ENCODE results near the gene PES1.
"Not testable (repeated sequence)": the region's sequence is repeated elsewhere in the genome, so short reads cannot be mapped to it uniquely, and the experiment has no call there.

The PES1 gene

DNA sequence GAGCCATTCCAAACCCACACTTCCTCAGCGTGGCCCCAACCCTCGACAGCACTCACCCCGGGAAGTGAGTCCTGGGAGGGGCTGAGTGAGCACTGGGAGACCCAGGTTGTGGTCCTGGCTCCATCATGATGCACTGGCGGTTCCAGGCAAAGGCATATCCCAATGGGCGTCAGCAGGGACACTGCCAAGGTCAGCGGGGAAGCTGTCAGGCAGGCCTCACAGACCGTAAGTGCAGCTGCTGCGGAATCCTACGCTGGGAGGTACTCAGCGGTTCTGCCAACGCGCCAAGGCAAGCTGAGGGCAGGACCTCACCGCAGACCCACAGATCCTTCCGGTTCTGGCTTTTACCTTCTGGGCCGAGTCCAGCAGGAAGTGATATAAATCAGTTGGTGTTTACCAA is 15.9 kb downstream of the PES1 start:
- no peak for DNase-seq (ENCODE audit: low read depth in 2 of 2)

DNA sequence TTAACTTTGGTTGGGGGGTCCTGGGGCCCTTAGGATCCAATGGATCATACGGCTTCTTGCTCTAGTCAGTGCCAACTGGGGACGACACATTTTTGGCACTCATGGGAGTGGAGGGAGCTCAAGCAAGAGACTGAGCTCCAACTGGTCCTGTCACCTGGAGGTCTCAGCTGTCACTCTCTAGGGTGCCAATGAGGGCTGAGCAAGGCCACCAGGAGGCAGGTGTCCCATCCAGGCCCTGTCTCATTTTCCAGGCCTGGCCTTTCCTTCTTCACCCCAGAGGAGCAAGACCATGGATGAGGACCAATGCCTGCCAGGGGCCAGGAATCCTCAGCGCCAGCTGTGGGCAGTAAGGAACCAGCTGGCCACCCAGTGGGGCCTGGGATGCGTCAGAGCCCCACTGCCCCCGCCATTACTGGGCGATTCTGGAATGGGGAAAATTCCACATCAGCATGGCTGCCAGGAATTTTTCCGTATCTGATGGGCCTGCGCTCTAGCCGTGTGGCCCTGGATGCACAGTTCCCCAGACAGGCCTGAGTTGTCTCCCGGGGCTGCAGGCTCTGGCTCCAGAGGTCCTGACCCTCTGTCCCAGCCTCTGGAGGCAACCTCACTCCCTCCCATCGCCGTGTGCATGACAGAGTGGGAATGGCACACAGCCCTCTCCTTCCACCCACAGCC is 16.6 kb downstream of the PES1 start:
- DNase-seq (ENCODE audit: low read depth in 2 of 2): no peak

DNA sequence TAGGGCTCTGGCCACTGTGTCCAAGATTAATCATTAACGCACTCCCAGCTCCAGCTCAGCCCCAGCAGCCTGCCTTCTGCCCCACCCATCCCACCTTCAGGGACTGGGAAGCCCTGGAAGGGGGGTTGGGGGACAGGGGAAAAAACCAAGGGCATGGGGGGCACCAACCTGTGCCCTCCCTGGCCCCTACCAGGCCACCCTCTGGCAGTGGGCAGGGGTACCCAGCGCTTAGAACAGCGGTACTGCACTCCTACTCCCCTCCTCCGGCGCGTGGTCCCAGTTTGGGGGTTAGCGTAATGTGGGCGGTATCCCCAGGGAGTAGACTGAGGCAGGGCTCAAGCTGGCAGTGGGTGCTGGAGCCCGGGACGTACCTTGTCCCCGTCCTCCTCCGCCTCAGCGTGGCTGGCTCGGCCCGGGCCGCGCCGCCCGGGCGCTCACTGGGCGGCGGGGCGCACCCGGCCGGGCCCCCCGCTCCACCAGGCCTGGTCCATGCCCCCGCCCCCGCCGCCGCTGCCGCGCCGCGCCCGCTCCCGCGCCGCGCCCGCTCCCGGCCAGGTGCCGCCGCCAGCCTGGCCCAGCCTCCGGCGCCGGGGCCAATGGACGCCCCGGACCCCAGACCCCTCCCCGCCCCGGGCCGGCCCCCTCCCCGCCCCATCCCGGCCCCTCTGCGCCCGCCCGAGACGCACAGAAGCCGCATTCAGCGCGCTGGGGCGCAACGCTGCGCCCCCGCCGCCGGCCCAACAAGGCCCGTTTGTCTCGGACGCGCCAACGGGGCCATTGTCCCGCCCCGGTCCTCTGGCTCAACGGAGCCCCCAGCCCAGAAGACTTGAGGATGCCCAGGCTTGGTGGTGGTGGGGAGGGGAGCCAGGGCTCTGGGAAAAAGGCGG is 17.4 kb downstream of the PES1 start, which contains the start of gene GAL3ST1:
GAL3ST1 (minus strand) TSS at position 571 of the 887 bp plus-strand sequence. CDS start 17,273 bp downstream, outside the sequence.
- no peak for DNase-seq (ENCODE audit: low read depth in 2 of 2)

DNA sequence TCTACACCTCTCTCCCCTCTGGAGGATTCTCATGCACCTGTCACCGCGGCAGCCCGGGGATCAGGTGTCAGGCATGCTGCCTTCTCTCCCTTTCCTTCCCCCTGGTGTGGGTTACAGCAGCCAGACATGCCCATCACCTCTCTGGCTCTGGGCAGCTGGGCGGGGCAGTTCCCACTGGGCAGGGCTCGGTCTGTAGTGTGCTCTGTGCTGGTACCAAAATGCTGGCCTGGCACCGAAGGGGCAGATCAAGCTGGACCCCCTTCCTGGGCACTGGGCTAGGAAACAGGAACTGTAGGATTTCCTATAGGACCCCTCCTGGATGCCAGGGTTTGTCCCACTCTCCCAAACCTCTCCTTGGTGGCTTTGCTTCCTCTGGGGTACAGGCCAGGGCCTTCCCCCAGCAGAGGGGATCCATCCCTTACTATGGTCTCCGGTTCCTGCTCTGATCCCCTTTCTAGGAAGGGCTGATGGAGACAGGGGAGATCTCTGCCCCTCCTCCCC is 18.1 kb downstream of the PES1 start:
- no peak for DNase-seq (ENCODE audit: low read depth in 2 of 2)

DNA sequence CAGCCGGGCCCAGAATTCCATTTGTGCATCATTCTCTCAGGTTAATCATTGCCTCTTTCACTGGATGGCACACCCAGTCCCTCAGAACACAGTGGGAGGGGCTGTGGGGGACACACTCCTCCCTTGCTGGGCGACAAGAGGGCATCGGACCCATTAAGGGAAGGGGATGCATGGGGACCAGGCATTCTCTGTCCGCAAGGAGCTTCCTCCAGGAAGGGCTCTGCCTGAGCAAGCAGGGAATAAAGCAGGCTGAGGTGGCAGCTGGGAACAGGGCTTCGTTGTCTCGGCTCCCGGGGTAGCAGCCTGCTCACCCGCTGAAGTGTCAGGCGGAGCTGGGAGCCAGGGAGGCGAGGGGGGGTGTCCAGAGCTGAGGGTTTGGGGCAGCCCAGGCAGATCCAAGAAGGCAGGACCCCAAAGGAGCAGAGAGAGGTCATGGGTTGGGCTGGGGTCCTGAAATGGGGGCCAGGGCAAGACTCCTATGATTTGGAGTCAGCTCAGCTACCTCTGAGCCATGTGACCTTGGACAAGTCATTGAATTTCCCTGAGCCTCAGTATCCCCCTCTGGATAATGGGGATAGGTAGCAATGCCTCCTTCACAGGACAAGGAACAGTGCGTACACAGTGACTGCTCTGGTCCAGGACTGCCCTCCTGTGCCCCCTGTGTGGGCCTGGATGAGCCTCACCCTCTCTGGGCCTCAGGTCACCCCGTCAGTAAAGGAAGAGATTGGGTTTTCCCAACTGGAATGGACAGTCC is 18.7 kb downstream of the PES1 start:
- no peak for DNase-seq (ENCODE audit: low read depth in 2 of 2)

DNA sequence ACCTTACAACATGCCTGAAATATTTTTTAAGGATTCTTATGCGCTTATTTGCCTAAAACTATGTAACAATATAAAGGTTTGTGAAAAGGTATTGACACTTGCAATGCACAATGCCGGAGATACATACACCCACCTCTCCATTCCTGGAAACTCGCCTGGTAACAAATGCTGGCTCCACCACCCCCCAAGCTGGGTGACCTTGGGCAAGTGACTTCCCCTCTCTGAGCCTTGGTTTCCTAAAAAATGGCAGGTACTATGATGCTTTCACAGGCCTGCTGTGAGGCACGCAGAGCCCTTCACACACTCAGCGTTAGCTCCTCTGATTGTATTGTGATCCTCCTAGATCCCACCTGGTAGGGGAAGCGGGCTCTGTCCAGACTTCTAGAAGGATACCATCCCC is 19.5 kb downstream of the PES1 start:
- DNase-seq (ENCODE audit: low read depth in 2 of 2): no peak

DNA sequence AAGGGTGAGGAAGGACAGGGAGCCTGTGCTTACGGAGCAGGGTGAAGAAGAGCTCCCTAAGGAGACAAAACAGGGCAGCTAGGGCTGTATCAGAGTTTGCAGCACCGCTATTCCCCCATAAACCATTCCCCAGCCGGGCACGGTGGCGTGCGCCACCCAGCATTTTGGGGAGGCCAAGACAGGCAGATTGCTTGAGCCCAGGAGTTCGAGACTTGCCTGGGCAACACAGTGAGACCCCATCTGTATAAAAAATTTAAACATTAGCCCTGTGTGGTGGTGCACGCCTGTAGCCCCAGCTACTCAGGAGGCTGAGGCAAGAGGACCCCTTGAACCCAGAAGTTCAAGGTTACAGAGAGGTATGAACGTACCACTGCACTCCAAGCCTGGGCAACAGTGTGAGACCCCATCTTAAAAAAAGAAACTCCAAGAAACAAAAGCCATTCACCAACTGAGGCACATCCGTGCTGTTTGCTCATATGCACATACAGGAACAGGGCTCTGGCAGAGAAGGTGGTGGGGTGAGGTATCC is 22.0 kb downstream of the PES1 start:
- no peak for DNase-seq (ENCODE audit: low read depth in 2 of 2)

DNA sequence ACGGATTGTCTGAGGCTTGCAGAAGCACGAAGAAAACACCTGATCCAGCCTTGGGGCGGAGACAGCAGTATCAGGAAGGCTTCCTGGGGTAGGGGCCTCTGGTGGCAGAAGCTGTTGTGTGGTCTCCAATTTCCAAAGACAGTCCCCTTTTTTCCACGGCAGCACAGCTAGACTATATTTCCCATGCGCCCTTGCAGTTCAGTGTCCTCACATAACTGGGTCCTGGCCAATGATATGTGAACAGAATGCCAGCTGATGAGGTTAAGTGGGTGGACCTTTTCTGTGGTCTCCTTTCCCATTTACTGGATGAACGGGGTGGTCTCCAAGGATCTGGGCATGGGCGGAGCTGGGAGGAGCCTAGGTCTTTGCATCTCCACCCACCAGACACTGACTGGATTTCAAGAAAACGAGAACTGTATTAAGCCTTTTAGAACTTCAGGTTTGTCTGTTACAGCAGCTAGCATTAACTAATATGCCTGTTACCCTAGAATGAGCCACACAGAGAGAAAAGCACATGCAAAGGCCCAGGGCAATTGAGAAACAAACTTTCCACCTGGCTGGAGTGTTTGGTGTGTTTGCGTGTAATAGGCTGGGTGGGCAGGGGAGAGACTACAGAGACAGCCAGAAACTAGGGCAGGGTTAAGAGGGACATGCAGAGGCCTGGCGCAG is 23.4 kb downstream of the PES1 start:
- no peak for DNase-seq (ENCODE audit: low read depth in 2 of 2)

DNA sequence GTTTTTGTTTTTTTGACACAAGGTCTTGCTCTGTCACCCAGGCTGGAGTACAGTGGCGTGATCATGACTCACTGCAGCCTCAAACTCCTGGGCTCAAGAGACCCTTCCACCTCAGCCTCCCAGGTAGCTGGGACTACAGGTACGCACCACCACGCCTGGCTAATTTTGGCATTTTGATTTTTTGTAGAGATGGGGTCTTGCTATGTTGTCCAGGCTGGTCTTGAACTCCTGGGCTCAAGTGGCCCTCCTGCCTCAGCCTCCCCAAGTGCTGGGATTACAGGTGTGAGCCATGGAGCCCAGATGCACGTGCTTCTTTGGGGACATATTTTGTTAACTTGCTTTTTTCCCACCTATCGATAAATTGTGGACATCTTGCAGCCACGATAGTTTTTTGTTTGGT is 24.4 kb downstream of the PES1 start:
- not testable (repeated sequence) for DNase-seq (ENCODE audit: low read depth in 2 of 2)

DNA sequence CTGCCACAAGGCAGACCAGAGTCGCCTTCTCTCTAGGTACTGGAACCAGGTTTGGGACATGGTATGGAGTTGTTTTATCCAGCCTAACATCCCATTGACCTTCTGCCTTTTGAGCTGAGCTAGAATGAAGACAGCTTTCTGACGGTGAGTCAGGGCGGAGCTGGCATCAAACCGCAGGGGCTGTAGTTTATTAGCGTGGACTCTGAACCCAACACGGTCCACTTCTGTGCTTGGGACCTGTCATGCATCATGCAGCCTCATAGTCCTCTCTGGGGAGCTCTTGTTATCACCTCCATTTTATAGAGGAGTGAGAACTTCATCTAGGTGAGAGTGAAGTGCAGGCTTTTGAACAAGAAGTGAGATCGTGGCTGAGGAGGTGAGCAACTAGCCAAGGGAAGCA is 25.6 kb downstream of the PES1 start:
- no peak for DNase-seq (ENCODE audit: low read depth in 2 of 2)

DNA sequence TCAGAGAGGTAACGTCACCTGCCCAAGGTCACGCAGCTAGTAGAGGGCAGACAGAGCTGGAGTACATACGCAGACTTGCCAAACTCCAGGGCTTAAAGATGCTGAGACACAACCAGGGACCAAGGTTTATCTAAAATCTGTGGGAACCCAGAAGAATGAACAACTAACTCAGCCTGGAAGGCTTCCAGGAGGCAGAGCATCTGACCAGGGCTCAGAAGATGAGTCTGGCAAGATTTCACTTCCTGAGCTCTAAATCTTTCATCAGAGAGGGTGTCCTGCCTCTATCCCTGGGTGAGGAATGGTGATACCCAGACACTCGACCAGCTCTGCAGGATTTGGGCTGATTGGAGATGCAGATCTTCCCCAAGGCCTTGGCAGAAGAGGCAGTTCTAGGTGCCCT is 26.4 kb downstream of the PES1 start:
- no peak for DNase-seq (ENCODE audit: low read depth in 2 of 2)

DNA sequence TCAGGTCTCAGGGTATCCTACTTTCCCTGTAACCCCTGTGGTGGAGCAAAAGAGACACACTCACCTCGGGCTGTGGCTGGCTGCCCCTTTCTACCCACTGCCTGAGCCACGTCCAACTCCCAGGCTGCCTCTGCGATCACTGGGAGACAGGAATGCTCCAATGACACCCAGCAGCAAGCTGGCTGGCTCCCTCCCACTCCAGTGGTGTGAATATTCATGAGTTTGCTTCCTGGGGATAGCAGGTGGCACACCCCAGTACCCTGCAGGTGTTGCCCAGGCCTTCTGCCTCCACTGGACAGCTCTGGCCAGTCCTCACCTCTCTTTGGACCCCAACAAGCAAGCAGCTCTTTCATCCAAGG is 27.0 kb downstream of the PES1 start:
- DNase-seq (ENCODE audit: low read depth in 2 of 2): no peak

DNA sequence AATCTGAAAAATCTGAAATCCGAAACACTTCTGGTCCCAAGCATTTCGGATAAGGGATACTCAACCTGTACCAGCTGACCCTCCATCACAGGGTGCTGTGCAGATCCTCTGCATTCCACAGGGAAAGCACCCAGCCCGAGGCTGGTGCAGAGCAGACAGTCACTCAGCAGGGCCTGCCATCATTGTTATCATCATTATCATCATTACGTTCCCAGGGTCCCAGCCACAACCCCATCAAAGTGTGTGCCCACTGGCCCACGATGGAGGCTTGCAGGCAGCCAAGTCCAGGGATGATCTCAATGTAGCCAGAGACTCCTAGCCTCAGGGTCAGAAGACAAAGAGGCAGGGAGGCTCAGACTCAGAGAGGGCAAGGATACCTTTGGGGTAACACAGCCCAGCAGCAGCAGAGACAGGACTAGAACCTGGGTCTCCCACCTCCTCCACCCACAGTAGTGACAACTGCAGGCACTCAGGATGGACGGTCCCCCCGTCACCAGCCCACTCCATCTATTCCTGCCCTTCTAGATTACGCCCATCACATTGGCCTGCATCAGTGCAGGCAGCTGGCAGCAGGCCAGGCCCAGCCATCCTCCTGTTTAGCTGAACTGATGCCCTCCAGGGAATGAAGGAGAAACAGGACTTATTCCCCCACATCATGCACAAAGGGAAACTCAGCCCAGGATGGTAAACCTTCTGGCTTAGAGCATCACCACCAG is 27.5 kb downstream of the PES1 start:
- DNase-seq (ENCODE audit: low read depth in 2 of 2): no peak

DNA sequence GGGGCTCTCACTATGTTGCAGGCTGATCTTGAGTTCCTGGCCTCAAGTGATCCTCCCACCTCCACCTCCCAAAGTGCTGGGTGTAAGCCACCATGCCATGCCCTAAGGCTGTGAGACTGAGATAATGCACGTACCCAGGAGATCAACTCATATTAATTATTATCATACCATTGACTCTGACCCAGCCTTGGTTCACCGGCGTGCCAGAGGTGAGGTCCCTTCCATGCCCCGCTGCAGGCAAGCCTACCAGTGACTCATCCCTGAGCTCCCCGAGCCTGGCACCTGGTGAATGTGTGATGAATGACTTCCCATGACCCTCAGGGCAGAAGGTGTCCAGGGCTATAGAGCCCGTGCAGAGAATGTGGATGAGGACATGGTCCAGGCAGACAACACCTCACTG is 29.3 kb downstream of the PES1 start:
- DNase-seq (ENCODE audit: low read depth in 2 of 2): no peak

DNA sequence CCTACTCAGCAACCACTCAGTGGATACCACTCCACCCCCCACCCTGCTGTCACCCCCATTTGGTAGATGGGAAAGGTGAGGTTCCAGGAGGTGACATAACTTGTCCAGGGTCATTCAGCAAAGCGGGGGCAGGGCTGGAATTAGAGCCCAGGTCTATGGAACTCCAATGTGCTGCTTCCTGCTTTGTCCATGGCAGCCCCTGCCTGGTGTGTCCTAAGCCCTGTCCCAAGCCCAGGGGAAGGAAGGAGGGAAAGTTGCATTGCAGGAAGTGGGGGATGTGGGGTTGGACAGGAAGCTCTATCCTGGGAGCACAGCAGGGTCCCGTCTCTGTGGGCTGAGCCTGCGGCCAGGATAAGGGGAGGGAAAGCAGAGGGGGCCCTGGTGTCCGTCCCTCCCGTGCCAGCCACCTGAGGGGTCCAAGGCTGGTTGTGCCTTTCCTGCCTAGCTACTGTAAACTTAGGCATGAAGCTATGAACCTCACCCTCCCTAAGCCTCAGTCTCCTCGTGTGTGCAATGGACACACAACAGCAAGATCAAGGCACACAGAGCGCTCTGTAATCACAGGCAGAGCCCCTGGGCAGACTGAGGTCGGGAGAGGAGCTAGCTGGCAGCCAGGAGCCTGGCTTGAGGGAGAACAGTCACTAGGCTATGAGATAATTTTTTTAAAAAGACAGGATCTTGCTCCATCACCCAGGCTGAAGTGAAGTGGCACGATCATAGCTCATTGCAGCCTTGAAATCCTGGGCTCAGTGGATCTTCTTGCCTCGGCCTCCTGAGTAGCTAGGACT is 30.1 kb downstream of the PES1 start:
- DNase-seq (ENCODE audit: low read depth in 2 of 2): no peak

DNA sequence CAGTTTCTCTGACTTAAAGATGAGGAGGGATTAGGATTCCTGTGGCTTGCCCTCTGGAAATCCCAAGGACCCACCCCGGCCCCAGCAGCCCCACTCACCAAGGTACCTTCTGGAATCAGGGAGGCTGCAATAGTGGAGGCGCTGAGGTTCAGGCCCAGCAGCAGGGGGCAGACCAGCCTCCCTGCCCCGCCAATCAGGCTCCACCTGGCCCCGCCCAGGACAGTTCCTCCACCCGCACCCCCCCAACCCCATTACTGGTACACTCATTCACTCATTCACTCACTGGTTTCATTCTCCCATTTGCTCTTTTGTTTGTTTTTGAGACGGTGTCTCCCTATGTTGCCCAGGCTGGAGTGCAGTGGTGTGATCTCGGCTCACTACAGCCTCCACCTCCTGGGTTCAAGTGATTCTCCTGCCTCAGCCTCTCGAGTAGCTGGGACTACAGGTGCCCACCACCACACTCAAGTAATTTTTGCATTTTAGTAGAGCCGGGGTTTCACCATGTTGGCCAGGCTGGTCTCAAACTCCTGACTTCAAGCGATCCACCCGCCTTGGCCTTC is 31.0 kb downstream of the PES1 start:
- not testable (repeated sequence) for DNase-seq (ENCODE audit: low read depth in 2 of 2)

DNA sequence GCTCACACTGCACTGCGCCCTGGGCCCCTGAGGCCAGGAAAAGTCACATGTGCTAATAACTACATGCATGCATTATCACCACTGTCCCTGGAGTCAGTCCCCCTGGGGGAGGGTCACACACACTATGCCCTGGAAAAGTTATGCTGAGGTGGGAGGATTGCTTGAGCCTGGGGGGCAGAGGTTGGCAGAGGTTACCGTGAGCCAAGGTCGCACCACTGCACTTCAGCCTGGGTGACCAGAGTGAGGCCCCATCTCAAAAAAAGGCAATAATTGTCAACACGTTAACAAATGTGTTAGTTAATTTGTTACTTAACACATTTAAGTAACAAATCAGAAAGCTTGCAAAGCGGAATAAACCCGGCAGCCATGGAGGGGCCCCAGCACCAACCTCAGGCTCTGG is 31.8 kb downstream of the PES1 start:
- no peak for DNase-seq (ENCODE audit: low read depth in 2 of 2)

DNA sequence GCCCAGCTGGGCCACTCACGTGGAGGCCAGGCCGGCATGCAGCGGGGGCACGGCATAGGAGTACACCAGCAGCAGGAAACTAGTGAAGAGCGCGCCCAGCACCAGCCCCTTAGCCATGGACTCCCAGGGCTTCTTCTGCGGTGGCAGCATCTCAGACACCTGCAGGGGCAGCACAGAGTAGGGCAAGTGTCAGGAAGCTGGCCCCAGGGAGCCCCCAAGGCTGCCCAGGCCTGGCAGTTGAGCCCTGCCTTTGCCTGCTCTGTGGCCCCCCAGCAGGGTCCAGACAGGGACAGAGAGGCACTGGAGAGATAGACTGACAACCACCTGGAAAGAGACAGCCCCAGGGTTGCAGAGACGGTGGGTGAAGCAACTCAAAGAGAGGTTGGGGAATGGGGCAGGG is 34.5 kb downstream of the PES1 start:
- DNase-seq (ENCODE audit: low read depth in 2 of 2): no peak

DNA sequence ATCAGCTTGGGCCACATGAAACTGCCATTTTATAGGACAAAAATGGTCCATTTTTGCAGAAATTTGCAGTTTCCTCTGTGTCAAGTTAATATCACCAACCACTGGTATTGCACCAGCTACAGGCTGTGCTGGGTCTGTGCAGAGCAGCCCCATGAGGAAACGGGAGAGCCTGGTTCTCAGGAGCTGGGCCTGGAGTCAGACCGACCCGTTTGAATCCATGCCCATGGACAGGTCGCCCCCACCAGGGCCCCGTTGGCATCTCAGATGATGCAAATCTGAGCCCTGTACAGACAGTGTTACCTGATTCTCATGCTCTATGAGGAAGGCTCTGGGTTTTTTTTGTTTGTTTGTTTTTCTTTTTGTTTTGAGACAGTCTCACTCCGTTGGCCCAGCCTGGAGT is 35.3 kb downstream of the PES1 start:
- DNase-seq (ENCODE audit: low read depth in 2 of 2): no peak

All from stimulated activated CD8-positive, alpha-beta memory T cell treated with anti-CD3 and anti-CD28 coated beads, Interleukin-7, amount 100 ng/mL, for 1 hour (primary cell).